NCI-H510A (cell line): ENCODE data around the gene GRIK3.
A peak's percentile ranks its signal among the peaks of the same experiment; 100 is the strongest.

Source experiments
- DNase-seq: peaks from one replicate; lab custom pipeline; 2025; lab: John Stamatoyannopoulos, UW

The GRIK3 gene

DNA sequence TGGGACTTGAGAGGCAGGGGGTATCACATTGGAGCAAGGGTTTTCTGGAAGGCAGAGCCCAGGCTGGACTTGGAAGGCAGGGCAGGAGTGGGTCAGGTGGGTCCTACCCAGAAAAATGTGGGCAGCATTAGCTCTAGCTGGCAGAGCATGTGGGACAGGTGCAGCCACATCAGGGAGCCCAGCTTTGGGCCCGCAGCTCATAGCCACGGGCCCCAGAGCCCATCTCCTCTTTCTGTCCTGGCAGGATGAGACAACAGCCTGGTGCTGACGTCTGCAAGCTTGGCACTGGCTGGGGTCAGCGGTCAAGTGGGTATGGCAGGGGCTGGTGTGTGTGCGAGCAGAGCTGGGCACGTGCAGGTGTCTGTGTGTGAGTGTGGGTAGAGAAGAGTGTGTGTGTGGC lies 154.7 kb downstream of the GRIK3 start:
- no peak for DNase-seq

DNA sequence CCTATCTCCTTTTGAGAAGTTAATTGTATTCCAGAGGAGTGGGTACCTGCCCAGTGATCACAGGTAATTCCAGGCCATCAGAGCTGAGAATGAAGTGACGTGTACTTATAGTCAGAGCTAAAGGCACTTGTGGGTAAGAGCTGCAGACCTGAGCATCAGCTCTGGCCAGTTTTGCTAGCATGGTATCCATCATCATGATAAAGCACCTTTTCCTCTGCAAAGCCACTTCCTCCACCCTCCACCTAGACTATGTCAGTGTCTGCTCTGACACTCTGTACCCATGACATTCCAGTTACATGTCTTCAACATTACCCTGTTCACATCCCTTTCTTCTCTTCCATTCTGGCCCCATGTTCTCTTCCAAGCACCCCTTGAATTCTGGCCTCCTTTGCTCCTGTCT lies 157.3 kb downstream of the GRIK3 start:
- DNase-seq: peak; percentile 86

DNA sequence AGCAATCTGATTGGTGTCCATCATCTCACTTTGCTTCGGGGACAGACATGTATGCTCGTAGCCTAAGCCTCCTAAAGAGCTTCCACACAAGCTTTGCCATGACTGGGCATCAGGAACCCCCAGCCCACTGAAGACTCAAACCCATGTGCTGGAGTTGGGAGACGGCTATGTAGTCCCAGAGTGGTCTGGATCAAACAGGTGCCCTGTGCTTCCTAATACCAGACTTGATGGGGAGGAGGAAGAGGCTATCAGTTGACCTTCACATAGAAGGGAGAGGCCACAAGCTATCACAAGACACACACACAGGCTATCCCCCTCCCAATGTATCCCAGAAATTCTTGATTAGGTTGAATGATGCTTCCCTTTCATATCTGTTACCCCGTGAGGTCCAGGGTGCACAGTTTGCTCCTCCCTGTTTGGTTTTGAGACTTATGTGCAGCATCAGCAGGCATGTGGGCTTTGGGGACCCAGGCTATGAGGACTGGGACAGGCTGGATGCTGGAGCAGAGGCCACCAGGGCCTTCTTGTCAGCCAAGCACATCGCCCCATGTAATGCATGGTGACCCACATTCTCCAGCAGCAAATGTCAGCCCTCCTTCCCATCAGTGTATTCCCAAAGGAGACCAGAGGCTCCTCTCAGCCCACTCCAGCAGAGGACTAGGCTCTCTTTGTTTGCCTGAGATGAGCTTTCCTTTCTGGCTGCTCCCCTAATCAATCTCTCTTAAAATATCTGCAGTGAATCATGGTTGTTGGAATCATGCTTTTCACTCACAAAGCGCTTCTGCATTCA lies 159.8 kb downstream of the GRIK3 start:
- DNase-seq: no peak

DNA sequence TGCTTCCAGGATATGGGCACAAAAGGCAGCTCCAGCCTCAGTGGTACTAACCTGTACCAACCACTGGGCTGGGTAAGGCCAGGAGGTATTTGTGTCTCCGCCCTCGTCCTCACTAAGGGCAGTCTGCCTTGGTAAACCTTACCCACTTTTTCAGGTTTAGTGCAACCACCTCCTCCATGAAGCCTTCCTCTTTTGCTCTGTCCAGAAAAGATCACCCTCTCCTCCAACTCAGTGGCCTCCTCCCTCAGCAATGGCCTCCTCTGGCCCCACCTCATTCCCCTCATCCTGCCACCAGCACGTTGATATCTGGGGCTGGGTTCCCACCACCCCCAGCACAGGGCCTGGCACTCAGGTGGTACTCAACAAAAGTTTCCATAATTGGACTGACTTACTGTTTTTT lies 161.5 kb downstream of the GRIK3 start:
- no peak for DNase-seq

DNA sequence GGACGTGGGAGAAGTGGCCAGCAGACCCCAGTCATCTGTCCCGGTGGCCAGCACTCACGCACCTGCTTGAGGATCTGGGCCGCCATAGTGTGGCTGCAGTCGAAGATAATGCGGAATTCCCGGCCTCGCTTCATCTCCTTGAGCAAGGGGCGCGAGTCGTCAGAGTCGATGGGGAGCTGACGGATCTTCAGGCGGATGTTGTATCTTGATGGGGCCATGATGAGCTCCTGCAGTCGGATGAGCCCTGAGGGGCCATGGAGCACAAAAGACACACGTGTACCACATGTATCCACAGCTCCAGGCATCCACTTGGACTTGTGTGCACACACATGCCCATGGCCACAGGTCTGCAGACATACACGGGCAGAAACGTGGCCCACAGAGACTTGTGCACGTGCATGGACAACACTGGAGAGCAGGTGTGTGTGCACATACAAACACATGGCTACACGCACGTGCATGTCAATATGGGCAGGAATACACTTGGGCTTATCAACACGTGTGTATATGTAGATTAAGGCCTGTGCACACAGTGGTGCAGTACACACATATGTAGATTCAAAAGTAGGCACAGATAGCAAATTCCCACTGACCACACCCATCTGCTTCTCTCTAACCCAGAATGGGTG lies 162.1 kb downstream of the GRIK3 start:
- no peak for DNase-seq

DNA sequence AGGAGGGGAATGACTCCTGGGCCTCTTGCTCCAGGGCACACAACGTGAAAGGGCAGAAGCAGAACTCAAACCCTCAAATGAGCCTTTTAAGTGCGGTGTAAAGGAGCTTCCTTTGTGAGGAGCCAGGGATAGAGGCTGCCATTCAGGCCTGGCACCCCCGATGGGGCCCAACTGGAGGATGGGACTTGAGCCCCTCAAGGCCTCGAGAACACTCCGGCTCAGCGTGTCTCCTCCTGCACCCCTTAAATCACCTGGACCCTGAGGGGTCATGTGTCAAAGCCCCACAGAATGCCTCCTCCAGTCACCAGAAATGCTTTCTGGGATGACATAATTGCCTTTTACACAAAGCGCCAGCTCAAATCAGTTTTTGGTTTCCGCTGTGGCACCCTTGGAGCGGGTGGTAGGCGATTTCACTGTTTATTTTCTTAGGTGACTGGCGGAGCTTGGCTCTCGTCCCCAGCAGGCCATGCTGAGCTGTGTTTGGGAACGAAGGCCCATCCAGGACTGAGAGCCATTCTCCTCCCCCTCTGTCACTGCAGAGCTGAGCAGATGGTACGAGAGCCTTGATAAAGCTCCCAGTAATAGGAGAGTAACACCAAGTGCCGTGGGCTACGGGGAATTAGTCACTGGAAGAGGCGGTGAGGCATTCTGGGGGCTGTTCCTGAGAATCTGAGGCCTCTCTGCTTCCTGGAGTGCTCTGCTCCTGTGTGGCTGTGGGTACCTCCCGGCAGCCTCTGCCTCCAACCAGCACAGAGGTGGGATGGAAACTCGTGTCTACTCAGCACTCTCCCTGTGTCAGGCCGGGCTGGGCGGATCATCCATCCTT lies 163.0 kb downstream of the GRIK3 start:
- peak; percentile 95 for DNase-seq

DNA sequence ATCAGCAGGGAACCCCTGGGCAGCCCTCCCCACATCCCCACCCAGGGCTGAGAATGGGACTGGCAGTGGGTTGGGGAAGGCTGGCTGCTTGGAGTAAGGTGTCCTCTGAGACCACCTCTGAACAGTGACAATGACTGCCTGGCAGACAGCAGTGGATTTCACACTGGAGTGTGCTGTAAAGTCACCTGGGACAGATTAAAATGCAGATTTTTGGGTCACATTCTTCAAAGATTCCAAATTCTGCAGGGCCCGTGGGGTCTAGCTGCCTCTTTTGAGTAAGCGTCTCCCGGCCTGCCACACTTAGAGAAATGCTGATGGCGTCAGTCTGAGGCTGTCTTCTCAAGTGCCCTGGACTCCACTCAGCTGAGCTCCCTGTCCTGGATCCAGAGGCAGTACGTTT lies 164.5 kb downstream of the GRIK3 start:
- no peak for DNase-seq

DNA sequence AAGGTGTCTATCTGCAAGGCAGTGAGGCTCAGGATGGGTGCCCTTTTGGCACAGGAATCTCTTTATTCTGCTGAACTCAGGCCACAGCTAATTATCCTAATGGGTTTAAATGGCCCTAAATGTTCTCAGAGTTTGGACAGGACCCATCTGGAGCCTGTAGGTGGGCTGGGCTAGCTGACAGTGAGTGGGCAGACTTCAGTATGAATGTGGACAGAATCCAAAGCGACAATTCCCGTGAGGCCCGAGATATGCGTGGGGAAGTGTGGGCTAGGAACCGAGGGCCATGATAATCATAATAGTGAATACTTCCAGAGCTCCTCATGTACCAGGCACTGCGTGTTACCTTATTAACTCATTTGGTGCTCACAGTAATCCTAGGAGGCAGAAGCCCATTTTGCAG lies 165.3 kb downstream of the GRIK3 start:
- DNase-seq: no peak

DNA sequence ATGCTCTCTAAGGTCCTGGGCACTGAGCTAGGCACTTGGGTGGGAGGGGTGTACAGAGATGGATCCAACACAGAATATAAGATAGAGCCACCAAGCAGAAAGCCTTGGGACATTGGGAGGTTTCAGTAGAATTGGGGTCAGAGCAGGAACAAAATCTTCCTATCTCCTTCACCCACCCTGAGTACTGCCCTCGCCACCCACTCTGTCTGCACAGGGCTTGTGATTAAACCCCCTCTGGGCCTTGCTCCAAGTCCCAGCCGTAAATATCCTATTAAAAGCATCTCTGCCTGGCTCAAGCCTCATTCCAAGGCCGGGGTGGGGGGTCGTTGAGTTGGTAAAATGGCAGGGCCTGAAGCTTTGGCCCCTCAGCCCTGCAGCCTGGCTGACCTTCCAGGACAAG lies 166.7 kb downstream of the GRIK3 start:
- no peak for DNase-seq

DNA sequence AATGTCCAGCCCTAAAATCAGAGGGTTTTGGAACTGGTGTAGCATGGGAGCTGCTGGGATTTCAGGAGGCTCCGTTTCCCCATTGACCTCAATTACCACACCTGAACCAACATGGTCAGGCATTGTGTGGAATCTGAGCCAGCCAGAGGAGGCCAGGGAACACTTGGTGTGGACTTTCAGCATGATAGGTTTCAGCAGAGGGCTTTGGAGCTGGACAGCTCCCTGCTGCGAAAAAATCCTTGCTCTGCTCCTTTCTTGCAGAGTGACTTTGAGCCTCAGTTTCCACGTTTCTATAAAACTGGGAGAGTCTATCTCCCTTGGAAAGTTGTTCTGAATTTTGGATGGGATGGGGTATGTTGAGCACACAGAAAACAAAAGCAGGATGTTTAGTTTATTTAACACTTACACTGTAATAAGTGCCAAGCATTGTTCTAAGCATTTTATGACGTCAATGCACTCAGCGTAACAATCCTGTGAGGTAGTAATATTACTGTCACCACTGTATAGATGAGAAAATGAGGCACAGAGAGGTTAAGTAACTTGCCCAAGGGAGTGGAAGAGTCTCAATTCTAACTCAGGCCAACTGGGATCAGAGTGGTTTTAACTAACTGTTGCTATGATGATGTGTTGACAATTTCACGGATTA lies 168.0 kb downstream of the GRIK3 start:
- DNase-seq: peak; percentile 71

DNA sequence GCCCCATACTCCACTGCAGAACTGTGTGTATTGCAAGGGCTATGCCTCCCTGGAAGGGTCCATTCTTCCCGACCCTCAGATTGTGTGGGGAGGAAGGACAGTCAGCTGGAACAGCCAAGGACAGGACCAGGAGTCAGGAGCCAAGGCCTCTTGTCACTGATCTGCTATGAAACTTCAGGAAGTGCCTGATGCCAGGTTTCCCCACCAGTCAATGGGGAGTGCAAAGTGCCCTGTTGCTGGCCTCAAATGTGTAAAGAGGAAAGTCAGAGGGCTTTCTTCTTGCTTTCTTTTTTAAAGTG lies 168.8 kb downstream of the GRIK3 start:
- DNase-seq: peak; percentile 82

DNA sequence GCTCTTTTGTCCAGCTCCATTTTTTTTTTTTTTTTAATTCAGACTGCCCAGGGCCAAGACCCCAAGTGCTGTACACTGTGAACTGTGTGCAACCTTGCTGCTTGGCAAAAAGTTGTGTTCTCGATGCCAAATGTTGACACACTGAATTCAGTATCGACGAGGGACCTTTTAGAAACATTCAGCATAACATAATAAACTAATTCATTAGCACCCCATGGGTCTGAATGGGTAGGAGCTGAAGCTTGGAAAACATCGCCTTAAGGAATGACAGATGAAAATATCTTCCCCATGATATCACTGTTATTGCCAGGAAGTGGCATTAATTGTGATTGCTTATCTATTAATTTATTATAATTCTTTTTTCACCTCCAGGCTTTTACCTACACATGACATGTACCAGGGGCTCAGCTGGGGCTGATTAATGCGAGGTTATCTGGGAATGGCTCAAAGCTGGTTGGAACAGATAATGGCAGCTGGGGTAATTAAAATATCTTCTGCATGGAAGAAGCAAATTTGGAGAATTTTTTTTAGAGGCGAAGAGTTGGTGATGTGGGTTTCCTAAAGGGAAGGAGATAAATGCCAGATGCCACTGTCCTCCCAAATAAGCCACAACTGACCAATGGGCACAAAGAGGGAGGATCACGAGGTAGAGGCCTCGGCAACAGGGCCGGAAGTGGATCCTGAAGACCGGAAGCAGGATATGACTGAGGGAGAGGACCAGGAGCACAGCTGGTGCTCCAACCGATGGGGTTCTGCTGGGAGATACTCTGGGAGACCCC lies 169.3 kb downstream of the GRIK3 start:
- DNase-seq: no peak

DNA sequence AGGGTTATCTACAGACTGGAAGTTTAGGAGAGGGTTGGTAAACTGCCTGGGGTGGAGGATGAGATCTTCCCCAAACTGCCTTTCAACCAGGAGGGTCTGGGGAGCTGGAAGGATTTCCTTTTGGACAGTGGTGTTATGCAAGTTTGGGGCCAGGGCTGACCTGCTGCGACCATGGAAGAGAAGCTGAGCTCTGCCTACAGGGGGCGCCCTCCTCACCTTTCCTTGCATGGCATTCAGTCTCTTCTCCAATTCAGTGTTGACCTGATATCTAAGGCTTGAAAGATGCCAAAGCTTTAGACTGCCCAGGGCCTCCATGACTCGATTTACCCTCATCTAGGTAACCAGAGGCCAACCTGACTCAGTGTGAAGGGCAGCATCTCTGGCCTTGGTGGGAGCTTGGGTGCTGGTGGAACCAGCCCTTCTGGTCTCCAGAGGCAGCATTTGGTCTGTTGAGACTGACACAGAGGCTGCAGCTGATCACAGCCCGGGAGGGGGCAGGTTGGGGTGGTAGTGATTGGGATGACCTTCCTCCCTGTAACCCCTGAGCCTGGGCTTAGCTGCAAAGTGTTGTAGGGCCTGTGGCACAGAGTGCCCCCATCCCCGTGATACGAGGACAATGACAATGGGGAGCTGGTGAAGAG lies 170.0 kb downstream of the GRIK3 start:
- peak; percentile 95 for DNase-seq

DNA sequence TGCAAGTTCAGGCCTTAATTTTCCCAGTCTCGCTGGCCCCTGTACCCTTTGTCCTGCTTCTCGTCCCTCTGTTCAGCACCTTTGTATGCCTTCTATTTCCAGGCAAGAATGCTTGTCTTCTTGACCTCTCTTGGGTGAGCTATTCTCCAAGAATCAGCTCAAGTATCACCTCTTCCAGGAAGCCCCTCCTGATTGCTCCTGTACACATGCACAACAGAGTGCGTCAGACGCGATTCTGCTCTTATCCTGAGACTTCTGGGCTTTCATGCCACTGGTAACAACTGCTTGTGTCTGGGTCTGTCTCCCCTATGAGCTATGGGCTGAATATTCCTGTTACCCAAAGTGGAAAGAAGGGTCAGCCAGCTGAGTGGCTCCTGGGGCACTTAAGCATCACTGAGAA lies 170.8 kb downstream of the GRIK3 start:
- no peak for DNase-seq

DNA sequence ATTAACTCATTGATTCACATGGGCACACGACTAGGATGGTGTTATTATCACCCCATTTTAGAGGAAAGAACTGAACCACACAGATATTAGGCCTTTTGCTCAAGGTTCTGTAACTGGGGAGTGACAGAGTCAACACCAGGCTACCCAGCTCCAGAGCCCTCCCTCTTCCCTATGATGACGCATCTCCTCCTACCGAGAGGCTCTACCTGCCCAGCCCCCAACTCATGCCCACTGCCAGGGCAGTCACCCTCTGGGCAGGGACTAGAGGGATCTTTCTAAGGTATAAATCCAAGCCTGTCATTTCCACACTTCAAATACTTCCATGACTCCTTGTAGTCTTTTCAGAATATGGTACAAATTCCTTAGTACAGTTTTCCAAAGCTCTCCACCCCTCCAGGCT lies 171.3 kb downstream of the GRIK3 start:
- DNase-seq: no peak

DNA sequence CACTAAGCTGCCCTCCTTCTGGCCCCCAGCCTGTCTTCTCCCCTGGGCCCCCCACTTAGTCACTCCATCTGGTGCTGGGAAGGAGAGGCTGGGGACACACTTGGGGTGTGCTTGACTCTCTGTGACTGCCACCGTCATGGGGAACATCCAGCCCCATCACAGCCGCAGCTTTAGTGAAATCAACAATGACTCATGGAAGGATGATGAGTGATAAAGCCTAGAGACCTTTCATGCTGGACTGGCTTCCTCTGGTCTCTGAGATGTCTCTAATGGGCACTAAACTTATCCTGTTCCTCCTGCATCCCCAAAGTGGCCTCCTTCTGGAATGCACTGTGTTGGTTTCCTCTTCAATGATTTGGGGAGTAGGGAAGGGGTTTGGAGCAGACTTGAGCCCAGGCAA lies 172.9 kb downstream of the GRIK3 start:
- no peak for DNase-seq

DNA sequence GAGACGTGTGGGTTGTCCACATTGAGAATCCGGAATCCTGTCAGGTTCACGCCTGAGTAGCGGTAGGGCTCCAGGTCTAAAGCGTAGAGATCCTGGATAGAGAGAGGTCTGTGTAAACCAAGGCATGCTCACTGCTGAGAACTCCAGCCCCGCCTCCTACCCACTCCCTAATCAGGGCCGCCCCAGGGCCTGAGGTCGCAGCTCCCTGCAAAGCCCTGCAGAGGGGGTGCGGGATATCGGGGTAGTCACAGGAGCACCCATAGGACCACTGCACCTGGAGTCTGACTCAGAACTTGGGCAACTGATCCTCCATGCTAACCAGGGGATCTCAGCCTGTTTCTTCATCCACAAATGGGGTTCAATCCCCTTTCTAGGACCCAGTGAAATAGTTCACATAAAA lies 174.4 kb downstream of the GRIK3 start:
- peak; percentile 81 for DNase-seq

DNA sequence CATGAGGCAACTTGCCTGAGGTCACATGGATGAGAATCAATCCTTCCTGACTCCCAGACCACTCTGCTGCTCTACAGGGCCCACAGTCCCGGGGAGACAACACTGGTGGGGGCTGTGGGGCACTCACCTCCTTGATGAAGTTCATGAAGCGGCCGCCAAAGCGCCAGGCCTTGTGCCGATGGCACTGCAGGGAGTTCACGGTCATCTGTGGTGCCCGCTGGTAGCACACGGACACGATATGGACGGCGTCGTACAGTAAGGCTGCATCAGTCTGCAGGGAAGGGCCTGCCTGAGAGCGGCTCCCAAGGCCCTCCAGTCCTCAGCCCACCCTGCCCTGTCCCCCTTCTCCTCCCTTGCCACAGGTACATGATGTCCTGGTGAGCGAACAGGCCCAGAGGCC lies 175.3 kb downstream of the GRIK3 start:
- DNase-seq: peak; percentile 87

DNA sequence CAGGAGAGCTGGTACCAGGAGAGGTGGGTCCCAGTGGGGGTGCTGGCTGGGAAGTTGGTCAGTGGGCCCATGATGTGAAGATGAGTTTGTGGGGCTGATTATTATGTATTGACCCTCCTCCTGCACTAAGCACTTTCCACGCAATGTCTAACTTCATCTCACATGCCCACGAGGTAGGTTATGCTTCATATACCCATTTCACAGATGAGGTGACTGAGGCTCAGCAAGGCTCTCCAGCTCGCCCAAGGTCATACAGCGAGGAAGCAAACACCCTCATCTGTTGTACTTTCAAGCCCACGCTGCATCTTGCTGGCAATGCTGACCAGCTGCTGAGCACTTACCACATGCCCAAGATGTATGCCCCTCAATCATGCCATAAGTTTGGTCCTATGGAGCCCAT lies 175.8 kb downstream of the GRIK3 start:
- no peak for DNase-seq

DNA sequence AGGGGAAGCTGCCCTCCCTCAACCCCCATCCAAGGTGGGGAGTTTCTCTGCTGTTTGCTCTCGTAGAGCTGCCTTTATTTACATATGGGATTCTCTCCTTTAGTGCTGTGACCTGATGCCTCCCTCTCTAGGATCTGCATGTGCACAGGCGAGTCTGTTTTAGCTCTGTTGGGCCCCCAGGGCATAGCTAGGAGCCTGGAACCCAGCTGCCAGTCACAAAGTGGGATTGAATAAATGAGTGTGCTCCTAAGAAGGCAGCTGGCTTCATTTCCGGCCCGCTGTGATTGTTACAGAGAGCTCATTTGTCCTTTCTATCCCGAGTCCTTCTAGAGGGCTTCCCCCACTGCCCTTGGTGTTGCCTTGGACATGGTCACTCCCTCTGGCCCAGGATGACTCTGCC lies 176.6 kb downstream of the GRIK3 start:
- peak; percentile 100 for DNase-seq

DNA sequence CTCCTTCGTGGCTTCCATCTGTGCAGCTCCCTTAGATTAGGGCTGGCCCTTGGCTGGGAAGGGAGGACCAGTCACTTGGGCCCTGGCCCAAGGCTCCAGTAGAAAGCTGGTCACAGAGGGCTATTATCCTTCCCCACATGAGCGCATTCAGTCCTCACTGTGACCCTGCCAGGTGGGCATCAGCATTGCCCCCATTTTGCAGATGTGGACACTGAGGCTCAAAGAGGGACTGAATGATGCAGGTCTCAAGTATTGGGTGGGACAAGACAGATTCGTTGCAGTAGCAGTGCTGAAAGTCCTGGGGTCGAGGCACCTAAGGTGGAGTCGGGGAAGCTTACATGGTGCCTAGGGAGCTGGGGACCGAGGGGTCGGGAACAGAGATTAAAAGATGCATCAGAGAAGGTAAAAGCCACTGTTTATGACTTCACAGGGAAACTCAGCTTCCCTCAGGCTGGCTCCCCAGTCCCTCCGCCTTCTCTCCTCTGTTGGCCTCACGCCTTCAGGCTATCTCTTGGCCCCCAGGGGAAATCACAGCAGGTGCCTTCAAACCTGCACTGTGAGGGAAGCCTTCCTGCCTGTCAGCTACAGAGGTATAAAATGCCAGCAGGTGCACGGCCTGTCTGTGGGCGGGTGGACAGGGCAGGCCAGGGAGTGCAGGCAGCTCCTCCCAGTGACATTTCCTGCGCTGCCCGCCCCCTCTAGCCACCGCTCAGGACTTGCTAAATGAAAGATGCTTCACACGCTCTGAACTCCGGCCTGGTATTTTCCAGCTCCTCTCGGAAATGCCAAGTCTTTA lies 178.4 kb downstream of the GRIK3 start:
- DNase-seq: peak; percentile 100
